ENCODE data around the gene FBXL13.
"Not testable (repeated sequence)": the region's sequence is repeated elsewhere in the genome, so short reads cannot be mapped to it uniquely, and the experiment has no call there.

The FBXL13 gene

GRCh38 chr7:103020876-103021275, 53.7 kb downstream of the FBXL13 start:
- DNase-seq, result not testable (repeated sequence)

- not testable (repeated sequence) for DNase-seq
Measured at GRCh38 chr7:103018295-103018694, 56.3 kb downstream of the FBXL13 start.

GRCh38 chr7:103011650-103012049, 62.9 kb downstream of the FBXL13 start:
- peak; percentile 2 for DNase-seq

DNA sequence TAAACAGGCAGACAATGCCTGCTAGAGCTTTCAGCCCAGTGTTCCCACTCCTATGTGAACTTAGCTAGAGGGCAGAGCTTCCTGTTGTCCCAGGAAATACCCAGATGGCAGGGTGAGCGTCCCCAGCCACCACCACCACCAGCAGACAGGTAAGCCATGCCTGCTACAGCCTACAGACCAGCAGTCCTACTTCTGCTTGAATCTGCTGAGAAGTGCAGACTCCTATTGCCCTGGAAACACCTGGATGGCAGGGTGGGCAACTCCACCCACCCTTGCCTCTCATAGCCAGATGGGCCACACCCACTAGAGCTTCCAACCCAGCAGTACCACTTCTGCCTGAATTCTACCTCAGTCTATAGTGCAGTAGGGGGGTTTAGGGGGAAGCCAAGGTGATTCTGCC, 64.4 kb downstream of the FBXL13 start:
- DNase-seq, result no peak

DNA sequence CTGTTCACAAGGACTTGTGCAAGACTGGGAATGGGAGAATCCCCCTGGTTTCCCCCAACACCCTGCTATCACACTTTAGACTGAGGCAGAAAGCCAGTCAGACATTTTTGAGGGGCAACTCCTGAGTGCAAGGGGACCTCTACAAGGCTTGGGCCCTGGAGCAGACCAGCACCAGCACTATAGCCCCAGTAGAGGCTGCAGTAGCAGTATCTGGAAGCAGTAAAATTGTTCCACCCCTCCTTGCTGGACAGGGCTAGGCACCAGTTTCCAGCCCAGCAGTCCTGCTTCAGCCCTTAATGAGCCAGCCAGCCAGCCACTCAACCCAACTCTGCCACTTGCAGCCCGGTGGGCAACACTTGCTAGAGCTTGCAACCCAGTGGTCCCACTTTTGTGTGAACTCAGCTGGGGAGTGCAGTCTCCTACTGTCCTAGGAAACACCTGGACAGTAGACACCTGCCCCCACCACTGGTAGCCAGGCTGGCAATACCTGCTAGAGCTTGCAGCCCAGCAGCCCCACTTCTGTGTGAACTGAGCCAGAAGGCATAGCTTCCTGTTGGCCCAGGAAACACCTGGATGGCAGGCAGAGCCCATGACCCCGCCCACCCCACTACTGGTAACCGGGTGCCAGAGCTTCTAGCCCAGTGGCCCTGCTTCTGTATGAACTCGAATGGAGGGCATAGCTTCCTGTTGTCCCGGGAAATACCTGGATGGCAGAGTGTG, 65.0 kb downstream of the FBXL13 start:
- no peak for DNase-seq

GRCh38 chr7:103003004-103003403, 71.6 kb downstream of the FBXL13 start:
- DNase-seq, result no peak

DNA sequence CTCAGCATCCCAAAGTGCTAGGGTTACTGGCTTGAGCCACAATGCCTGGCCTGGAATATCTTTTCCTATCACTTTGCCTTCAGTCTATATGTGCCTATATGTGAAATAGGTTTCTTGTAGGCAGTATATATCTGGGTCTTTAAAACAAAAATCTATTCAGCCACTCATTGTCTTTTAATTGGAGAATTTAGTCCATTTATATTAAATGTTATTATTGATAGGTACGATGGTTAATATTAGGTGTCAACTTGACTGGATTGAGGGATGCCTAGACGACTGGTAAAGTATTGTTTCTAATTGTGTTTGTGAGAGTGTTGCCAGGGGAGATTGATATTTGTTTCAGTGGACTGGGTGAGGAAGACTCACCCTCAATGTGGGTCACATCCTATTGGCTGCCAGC, 73.4 kb downstream of the FBXL13 start:
- DNase-seq, result no peak

- no peak for DNase-seq
Measured at GRCh38 chr7:102996957-102997356, 77.6 kb downstream of the FBXL13 start.

DNA sequence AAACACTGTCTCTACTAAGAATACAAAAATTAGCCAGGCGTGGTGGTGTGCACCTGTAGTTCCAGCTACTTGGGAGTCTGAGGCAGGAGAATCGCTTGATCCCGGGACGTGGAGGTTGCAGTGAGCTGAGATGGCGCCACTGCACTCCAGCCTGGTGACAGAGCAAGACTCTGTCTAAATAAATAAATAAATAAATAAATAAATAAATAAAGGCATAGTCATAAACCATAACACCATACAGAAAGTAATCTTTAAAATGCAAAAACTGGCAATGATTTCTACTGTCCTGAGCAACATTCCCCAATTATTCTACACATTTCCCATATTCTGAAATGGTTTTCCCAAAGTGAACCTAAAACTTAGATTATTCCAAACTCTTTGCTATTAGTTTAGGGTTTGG, 79.0 kb downstream of the FBXL13 start:
- not testable (repeated sequence) for DNase-seq

DNA sequence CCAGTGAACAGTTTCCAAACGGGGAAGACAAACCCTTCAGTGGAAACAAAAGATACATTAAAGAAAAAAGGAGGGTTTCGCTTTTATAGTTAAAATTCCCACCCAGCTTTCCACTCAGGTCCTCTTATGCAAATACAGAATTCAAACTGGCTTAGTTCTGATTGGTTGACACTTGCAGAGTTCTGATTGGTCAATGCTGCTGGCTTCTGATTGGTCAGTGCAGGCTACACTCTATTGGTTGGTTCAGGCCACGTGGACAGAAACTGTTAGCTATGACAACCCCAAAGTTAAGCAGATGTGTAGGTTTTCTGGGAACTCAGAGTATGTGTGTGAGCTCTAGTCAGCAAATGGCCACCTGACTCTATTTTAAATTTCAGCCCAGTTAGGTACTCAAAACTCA, 80.0 kb downstream of the FBXL13 start:
- no peak for DNase-seq

DNA sequence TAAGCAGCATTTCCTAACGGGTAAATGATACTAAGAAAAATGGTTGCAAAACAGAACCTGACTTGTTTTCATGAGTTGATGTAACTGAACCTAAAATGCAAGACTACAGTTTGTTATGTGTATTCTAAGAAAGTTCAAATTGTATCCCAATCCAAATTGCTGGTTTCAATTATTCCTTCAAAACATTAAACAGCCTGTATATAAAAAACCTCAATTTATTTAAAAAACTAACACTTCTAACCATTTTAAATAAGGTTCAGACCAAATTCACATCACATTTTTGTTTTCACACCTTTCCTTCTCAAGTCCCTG, 80.9 kb downstream of the FBXL13 start:
- DNase-seq, result no peak

GRCh38 chr7:102992938-102993717, 81.5 kb downstream of the FBXL13 start:
- DNase-seq, result peak; percentile 61

DNA sequence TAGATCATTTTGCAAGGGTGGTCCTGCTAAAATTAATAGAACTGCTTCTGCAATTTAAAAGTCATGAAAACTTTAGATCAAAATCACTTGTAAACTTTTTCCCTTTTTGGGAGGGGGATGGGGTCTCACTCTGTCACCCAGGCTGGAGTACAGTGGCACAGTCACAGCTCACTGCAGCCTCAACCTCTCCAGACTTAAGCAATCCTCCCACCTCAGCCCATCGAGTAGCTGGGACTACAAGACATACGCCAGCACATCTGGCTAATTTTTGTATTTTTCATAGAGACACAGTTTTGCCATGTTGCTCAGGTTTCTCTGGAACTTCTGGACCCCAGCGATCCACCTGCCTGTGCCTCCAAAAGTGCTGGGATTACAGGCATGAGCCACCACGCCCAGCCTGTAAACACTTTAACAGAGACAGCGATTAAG, 82.1 kb downstream of the FBXL13 start:
- no peak for DNase-seq

GRCh38 chr7:102991540-102992214, 82.9 kb downstream of the FBXL13 start:
- DNase-seq, result peak; percentile 96

GRCh38 chr7:102991077-102991539, 83.5 kb downstream of the FBXL13 start:
- DNase-seq, result peak; percentile 48

GRCh38 chr7:102990642-102991041, 84.0 kb downstream of the FBXL13 start:
- DNase-seq, result no peak

DNA sequence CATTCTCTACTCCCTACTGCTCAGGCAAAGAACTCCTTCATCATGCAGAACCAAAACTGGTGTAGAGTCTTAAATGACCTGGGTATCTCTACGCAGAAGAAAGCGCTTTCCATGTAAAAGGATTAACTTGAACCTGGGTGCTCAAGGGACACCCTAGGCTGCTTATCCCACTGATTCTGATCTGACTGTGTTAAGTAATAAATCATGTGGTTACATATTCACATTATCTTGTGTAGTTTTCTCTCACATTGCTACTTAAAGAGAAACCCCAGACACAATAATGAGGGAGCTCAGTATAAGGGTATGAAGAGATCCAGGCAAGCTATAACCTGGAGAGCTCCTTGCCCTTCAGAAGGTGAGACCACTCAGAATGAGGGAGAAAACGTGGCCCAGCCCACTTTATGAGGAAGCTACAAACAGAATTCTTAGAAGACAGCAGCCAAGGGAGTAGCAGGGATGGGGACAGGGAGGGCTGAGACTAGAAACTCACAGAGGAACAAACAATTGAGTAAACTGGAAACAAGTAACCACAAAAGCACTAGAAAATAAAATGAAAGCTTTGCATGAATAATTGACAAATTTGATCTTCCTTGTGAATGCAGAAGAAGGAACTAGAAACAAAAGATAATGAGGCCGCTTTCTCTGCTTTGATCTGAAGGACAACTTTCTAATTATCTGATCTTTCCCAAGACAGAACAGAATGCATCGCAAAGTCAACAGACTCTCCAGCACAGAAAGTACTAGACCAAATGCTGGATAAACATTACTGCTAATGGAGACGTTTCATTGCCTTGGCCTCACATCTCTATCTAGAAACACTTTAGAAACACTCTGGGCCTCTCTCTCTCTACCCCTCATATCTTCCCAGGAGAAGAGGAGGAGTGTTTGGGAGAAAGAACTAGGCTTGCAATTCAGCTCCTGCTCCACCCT, 85.7 kb downstream of the FBXL13 start:
- DNase-seq, result no peak

DNA sequence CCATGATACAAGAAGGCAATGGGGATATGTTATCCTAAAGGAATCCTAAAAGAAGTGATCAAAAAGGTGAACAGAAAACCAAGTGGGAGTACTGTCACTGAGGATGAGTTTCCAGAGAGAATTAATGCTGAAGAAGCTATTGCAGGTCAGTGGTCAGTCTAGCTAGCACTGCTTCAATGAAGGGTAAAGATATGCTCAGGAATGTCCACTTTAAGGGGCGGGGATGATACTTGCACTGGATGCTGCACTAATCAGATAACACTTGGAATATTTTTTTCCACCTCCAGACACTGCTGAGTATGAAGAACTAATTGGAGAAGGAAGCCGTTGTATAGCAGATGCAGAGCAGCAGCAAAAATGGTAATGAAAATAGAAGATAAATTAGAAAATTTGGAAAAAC, 86.5 kb downstream of the FBXL13 start:
- DNase-seq, result no peak

DNA sequence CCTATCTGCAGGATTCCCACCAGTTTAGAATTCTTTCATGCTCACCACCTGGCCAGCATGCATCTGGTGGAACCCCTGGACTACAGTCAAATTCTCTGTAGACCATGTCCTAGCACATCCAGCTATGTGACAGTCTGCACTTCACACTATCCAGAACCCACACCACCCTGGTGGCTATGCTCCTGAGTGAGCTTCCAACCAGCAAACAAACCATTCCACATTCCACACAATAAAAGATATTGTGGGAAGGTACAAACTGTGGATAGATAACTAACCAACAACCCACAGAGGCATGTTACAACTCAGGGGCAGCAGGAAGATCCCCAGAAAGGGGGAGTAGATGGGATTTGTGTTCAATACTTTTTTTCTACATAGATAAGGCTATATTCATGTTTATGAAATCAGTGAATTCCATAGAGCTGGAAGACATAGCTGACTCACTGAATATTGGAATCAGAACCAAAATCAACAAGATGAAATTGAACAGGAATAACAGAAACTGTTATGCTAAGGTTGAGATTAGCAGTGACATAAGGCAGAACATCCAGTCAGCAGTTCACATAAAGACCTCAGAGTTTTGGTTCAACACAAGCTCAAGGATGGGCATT, 89.3 kb downstream of the FBXL13 start:
- DNase-seq, result peak; percentile 14

DNA sequence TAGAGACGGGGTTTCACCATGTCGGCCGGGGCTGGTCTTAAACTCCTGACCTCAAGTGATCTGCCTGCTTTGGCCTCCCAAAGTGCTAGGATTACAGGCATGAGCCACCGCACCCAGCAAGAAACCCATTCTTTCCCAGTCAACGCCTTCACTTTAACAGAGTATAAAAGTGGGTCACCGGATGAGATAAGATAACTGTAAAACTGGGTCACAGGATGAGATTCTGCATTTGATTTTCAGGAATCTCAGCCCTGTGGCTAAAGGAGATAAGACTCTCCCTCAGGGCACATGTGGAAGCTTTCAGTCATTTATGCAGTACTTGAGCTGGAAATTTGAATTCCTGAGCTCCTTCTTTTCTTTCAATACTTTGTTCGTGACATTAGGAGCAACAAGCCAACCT, 91.0 kb downstream of the FBXL13 start:
- DNase-seq, result no peak

GRCh38 chr7:102982235-102982634, 92.4 kb downstream of the FBXL13 start:
- DNase-seq, result no peak

DNA sequence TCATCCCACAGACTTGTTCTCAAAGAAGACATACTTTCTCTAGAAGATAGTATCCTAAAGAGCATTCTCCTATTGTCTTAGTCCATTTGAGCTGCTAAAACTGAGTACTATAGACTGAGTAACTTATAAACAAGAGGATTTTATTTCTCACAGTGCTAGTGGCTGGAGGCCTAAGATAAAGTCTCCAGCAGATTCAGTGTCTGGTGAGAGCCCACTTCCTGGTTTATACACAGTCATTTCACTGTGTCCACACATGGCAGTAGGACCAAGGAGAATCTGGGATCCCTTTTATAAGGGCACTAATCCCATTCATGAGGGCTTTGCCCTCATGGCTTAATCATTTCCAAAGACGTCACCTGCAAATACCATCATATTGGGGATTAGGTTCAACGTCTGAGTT, 93.1 kb downstream of the FBXL13 start:
- no peak for DNase-seq
